ENCODE measurements around the gene HUWE1.

GRCh38 chrX:53630261-53630660 is 56.3 kb downstream of the HUWE1 start:
- no peak for TF ChIP-seq CTCF (IDR thresholded peaks at IDR 0.05; ENCODE audit: low read length)
- no peak for TF ChIP-seq EZH2 (IDR thresholded peaks at IDR 0.05; ENCODE audit: borderline replicate concordance, low read length)

Data from OCI-LY1 (cell line).